Tibial nerve (tissue), 4 donors: ENCODE data around the gene PARD3B.

ENCODE experiments used
- CTCF ChIP-seq, 5 experiments: fragments of 200-600 bp in 3 of 5; fragments of 450-650 bp in 2 of 5; sonication (generic) in 3 of 5; IDR thresholded peaks; one replicate each; pipeline ENCODE4 v1.5.1; 2016 to 2019; ENCODE audit warnings: antibody characterized with exemption in 5 of 5, mild to moderate bottlenecking in 3 of 5, moderate library complexity in 2 of 5
- EP300 ChIP-seq, 2 donors: sonication (generic); formaldehyde crosslinking; IDR thresholded peaks; one replicate each; pipeline ENCODE4 v1.6.1; 2017; ENCODE audit warnings: antibody characterized with exemption in 2 of 2, mild to moderate bottlenecking in 1 of 2
- POLR2A ChIP-seq, 2 donors: fragments of 450-650 bp; IDR thresholded peaks; one replicate each; pipeline ENCODE4 v1.6.1; 2017; ENCODE audit warnings: antibody characterized with exemption in 2 of 2, mild to moderate bottlenecking in 2 of 2, moderate library complexity in 2 of 2

DNA sequence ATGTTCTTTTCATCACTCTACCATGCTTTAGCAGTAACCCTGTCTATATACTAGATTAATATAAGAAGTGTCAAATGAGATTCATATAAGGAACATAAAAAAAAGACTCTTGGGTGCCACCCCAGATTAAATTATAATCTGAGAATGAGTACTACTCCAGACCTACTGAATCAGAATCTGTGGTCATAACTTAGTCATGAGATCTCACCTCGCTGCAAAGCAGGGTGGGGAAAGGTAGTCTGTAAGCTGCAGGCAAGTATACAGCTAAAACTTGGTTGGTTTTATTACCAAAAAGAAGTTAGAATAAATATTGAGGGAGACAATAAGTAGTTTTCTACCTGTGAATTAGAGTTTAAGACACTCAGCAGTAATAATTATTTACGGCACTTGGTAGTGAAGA is 175.6 kb downstream of the PARD3B start:
- no peak for TF ChIP-seq POLR2A (IDR thresholded peaks at IDR 0.05)
- TF ChIP-seq CTCF (IDR thresholded peaks at IDR 0.05): no peak
- TF ChIP-seq EP300 (IDR thresholded peaks at IDR 0.05): no peak
